K562 (cell line): ENCODE data around the gene MRPS15. TPM values are rescaled to one million over a fixed set of nuclear protein-coding genes. Genes with fewer than 3 reads are reported as not detected.
A peak's percentile ranks its signal among the peaks of the same experiment; 100 is the strongest.

Experiments
- CREB3L1 ChIP-seq: fragments of 450-650 bp; IDR thresholded peaks from 2 replicates; pipeline ENCODE4 v1.6.1; 2014; ENCODE audit warnings: low read depth, mild to moderate bottlenecking, moderate library complexity, borderline replicate concordance
- ETS2 ChIP-seq: IDR thresholded peaks from 2 replicates; pipeline ENCODE4 v1.6.1; 2016; ENCODE audit warnings: borderline replicate concordance, missing genetic modification characterization, mild to moderate bottlenecking, moderate library complexity, missing compliant biosample characterization; ENCODE audit not compliant: poor library complexity, severe bottlenecking
- HIVEP1 ChIP-seq: fragments of 250-450 bp; sonication (Bioruptor Pico); IDR thresholded peaks from 2 replicates; pipeline ENCODE4 v1.4.0; 2020; ENCODE audit warnings: mild to moderate bottlenecking
- MTA3 ChIP-seq: fragments of 450-650 bp; formaldehyde crosslinking; IDR thresholded peaks from 2 replicates; pipeline ENCODE4 v1.6.1; 2017; ENCODE audit warnings: mild to moderate bottlenecking, borderline replicate concordance
- TAF9B ChIP-seq: fragments of 450-650 bp; IDR thresholded peaks from 2 replicates; pipeline ENCODE4 v1.6.1; 2018; ENCODE audit warnings: mild to moderate bottlenecking; ENCODE audit not compliant: partially characterized antibody
- polyA plus RNA-seq, 8 experiments: library from polyadenylated mRNA; depleted of rRNA in 4 of 8; stranded (reverse) in 5 of 8; unstranded in 3 of 8; fragments of >200 nt; fragmentation: Nextera tagmentation in 2 of 8; fragmentation: Illumina TruSeq in 1 of 8; extraction: Ambion mirVana in 2 of 8; extraction: Trizol in 1 of 8; gene quantifications; 2 replicates each; pipeline versions ENCODE4 v1.2.1 to v1.2.3, GENCODE V29; 2011 to 2014; ENCODE audit warnings: inconsistent platforms in 1 of 8, missing spikeins in 1 of 8
- total RNA-seq, 7 experiments: library from RNA; depleted of rRNA in 6 of 7; stranded (reverse); fragments of >200 nt in 6 of 7; fragmentation: Illumina TruSeq in 2 of 7; extraction: Trizol in 2 of 7; gene quantifications; 2 replicates each; pipeline versions ENCODE4 v1.2.1 to v1.2.3, GENCODE V29; 2011 to 2021; ENCODE audit warnings: low replicate concordance in 1 of 7
- TF ChIP-seq, protein P1 (sequence below): fragments of 450-650 bp; IDR thresholded peaks from 2 replicates; pipeline ENCODE4 v1.6.1; 2016; ENCODE audit warnings: mild to moderate bottlenecking, moderate library complexity
- TF ChIP-seq, protein P2 (sequence below): fragments of 450-650 bp; formaldehyde crosslinking; IDR thresholded peaks from 2 replicates; pipeline ENCODE4 v1.4.0; 2020; ENCODE audit warnings: mild to moderate bottlenecking, moderate library complexity

The MRPS15 gene
- total and polyA plus RNA-seq, 9 of the 15 experiments (the other 6 are each of a cell fraction or from before 2014, with no cell fraction given), result 62.9 to 286 (median 149) TPM

- TF ChIP-seq, protein P1, sequence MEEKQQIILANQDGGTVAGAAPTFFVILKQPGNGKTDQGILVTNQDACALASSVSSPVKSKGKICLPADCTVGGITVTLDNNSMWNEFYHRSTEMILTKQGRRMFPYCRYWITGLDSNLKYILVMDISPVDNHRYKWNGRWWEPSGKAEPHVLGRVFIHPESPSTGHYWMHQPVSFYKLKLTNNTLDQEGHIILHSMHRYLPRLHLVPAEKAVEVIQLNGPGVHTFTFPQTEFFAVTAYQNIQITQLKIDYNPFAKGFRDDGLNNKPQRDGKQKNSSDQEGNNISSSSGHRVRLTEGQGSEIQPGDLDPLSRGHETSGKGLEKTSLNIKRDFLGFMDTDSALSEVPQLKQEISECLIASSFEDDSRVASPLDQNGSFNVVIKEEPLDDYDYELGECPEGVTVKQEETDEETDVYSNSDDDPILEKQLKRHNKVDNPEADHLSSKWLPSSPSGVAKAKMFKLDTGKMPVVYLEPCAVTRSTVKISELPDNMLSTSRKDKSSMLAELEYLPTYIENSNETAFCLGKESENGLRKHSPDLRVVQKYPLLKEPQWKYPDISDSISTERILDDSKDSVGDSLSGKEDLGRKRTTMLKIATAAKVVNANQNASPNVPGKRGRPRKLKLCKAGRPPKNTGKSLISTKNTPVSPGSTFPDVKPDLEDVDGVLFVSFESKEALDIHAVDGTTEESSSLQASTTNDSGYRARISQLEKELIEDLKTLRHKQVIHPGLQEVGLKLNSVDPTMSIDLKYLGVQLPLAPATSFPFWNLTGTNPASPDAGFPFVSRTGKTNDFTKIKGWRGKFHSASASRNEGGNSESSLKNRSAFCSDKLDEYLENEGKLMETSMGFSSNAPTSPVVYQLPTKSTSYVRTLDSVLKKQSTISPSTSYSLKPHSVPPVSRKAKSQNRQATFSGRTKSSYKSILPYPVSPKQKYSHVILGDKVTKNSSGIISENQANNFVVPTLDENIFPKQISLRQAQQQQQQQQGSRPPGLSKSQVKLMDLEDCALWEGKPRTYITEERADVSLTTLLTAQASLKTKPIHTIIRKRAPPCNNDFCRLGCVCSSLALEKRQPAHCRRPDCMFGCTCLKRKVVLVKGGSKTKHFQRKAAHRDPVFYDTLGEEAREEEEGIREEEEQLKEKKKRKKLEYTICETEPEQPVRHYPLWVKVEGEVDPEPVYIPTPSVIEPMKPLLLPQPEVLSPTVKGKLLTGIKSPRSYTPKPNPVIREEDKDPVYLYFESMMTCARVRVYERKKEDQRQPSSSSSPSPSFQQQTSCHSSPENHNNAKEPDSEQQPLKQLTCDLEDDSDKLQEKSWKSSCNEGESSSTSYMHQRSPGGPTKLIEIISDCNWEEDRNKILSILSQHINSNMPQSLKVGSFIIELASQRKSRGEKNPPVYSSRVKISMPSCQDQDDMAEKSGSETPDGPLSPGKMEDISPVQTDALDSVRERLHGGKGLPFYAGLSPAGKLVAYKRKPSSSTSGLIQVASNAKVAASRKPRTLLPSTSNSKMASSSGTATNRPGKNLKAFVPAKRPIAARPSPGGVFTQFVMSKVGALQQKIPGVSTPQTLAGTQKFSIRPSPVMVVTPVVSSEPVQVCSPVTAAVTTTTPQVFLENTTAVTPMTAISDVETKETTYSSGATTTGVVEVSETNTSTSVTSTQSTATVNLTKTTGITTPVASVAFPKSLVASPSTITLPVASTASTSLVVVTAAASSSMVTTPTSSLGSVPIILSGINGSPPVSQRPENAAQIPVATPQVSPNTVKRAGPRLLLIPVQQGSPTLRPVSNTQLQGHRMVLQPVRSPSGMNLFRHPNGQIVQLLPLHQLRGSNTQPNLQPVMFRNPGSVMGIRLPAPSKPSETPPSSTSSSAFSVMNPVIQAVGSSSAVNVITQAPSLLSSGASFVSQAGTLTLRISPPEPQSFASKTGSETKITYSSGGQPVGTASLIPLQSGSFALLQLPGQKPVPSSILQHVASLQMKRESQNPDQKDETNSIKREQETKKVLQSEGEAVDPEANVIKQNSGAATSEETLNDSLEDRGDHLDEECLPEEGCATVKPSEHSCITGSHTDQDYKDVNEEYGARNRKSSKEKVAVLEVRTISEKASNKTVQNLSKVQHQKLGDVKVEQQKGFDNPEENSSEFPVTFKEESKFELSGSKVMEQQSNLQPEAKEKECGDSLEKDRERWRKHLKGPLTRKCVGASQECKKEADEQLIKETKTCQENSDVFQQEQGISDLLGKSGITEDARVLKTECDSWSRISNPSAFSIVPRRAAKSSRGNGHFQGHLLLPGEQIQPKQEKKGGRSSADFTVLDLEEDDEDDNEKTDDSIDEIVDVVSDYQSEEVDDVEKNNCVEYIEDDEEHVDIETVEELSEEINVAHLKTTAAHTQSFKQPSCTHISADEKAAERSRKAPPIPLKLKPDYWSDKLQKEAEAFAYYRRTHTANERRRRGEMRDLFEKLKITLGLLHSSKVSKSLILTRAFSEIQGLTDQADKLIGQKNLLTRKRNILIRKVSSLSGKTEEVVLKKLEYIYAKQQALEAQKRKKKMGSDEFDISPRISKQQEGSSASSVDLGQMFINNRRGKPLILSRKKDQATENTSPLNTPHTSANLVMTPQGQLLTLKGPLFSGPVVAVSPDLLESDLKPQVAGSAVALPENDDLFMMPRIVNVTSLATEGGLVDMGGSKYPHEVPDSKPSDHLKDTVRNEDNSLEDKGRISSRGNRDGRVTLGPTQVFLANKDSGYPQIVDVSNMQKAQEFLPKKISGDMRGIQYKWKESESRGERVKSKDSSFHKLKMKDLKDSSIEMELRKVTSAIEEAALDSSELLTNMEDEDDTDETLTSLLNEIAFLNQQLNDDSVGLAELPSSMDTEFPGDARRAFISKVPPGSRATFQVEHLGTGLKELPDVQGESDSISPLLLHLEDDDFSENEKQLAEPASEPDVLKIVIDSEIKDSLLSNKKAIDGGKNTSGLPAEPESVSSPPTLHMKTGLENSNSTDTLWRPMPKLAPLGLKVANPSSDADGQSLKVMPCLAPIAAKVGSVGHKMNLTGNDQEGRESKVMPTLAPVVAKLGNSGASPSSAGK, result no peak
- TF ChIP-seq CREB3L1 (no peak), HIVEP1 (CRISPR knock-in tag) (no peak), ETS2 (no peak), TAF9B (no peak), MTA3 (0 out of 2 replicates have a peak, but pooled peaks have one; percentile 17)
- TF ChIP-seq, protein P2, sequence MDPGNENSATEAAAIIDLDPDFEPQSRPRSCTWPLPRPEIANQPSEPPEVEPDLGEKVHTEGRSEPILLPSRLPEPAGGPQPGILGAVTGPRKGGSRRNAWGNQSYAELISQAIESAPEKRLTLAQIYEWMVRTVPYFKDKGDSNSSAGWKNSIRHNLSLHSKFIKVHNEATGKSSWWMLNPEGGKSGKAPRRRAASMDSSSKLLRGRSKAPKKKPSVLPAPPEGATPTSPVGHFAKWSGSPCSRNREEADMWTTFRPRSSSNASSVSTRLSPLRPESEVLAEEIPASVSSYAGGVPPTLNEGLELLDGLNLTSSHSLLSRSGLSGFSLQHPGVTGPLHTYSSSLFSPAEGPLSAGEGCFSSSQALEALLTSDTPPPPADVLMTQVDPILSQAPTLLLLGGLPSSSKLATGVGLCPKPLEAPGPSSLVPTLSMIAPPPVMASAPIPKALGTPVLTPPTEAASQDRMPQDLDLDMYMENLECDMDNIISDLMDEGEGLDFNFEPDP (CRISPR knock-in tag), result no peak
Measured at GRCh38 chr1:36420836-36421317, 43.3 kb downstream of the MRPS15 start (continued).
